ENCODE results near the gene MAMSTR. TPM values are rescaled to one million over a fixed set of nuclear protein-coding genes. Genes with fewer than 3 reads are reported as not detected.

Gene MAMSTR
- total and polyA plus RNA-seq, 8 donors, result 0.46 to 3.6 (median 1.5) TPM; not detected in 3

GRCh38 chr19:48676487-48676886, 43.0 kb downstream of the MAMSTR start:
- Histone ChIP-seq H3K27me3 (no peaks in the 10 kb centered on the region), H3K4me1 (peaks cover 13 to 29% (median 18%) of the 10 kb centered on the region in 4 donors), H3K27ac (peak overlapping the region; percentile 28 to 87 (median 67)), H3K4me3 (no peak overlapping the region), H3K9me3 (no peaks in the 10 kb centered on the region), H3K36me3 (no peaks in the 10 kb centered on the region)
- TF ChIP-seq CTCF (IDR thresholded peaks at IDR 0.05), result no peak
- no peak for TF ChIP-seq EP300 (IDR thresholded peaks at IDR 0.05)
- no peak for TF ChIP-seq POLR2A (IDR thresholded peaks at IDR 0.05)
- no peak for TF ChIP-seq POLR2AphosphoS5 (IDR thresholded peaks at IDR 0.05)
- DNase-seq, result no peak
- intact Hi-C loops (cut with DNase I; ENCODE audit: low total_unique reads), result no loop called here
- WGBS, 5 donors, result 63 to 82% (median 73%) methylated on average over 16 to 17 of the region's 17 CpGs

GRCh38 chr19:48674921-48675824, 44.4 kb downstream of the MAMSTR start:
- WGBS, 5 donors, result 30 to 40% (median 36%) methylated on average over 20 to 28 of the region's 28 CpGs
- DNase-seq, result peak; percentile 88 to 95
- intact Hi-C loops (cut with DNase I; ENCODE audit: low total_unique reads), result no loop called here
- no peaks in the 10 kb centered on the region for H3K27me3 ChIP-seq
- no peaks in the 10 kb centered on the region for H3K36me3 ChIP-seq
- H3K9me3 ChIP-seq, result no peaks in the 10 kb centered on the region
- no peak overlapping the region for H3K4me3 ChIP-seq
- peaks cover 13 to 24% (median 18%) of the 10 kb centered on the region in 4 donors for H3K4me1 ChIP-seq
- TF ChIP-seq EP300 (IDR thresholded peaks at IDR 0.05), result no peak
- no peak for TF ChIP-seq POLR2A (IDR thresholded peaks at IDR 0.05)
- peak in 1 of 3 donors; percentile 59 for TF ChIP-seq POLR2AphosphoS5 (IDR thresholded peaks at IDR 0.05)
- TF ChIP-seq CTCF (IDR thresholded peaks at IDR 0.05), result peak in 5 of 7 experiments; percentile 75 to 92 (median 85)
- peak overlapping the region in 4 of 5 donors; percentile 62 to 87 (median 70) for H3K27ac ChIP-seq

- H3K4me1 ChIP-seq, result peaks cover 13 to 24% (median 18%) of the 10 kb centered on the region in 4 donors
- intact Hi-C loops (cut with DNase I; ENCODE audit: low total_unique reads), result no loop called here
- no peaks in the 10 kb centered on the region for H3K9me3 ChIP-seq
- no peaks in the 10 kb centered on the region for H3K36me3 ChIP-seq
- no peak for TF ChIP-seq POLR2A (IDR thresholded peaks at IDR 0.05)
- TF ChIP-seq EP300 (IDR thresholded peaks at IDR 0.05), result no peak
- TF ChIP-seq CTCF (IDR thresholded peaks at IDR 0.05), result no peak
- no peak for TF ChIP-seq POLR2AphosphoS5 (IDR thresholded peaks at IDR 0.05)
- H3K4me3 ChIP-seq, result no peak overlapping the region
- no peaks in the 10 kb centered on the region for H3K27me3 ChIP-seq
- no peak overlapping the region for H3K27ac ChIP-seq
- no peak for DNase-seq
- 85 to 91% (median 88%) methylated on average over 19 of the region's 19 CpGs for WGBS, 5 donors
Observed at GRCh38 chr19:48674216-48674809, 45.2 kb downstream of the MAMSTR start.

GRCh38 chr19:48673436-48674100, 46.0 kb downstream of the MAMSTR start:
- peaks cover 12 to 19% (median 15%) of the 10 kb centered on the region in 4 donors for H3K4me1 ChIP-seq
- intact Hi-C loops (cut with DNase I; ENCODE audit: low total_unique reads), result no loop called here
- WGBS, 5 donors, result 80 to 81% (median 80%) methylated on average over 25 of the region's 25 CpGs
- no peak overlapping the region for H3K27ac ChIP-seq
- H3K4me3 ChIP-seq, result no peak overlapping the region
- no peaks in the 10 kb centered on the region for H3K9me3 ChIP-seq
- no peak for DNase-seq
- no peak for TF ChIP-seq CTCF (IDR thresholded peaks at IDR 0.05)
- no peak for TF ChIP-seq EP300 (IDR thresholded peaks at IDR 0.05)
- no peak for TF ChIP-seq POLR2AphosphoS5 (IDR thresholded peaks at IDR 0.05)
- no peak for TF ChIP-seq POLR2A (IDR thresholded peaks at IDR 0.05)
- H3K27me3 ChIP-seq, result no peaks in the 10 kb centered on the region
- no peaks in the 10 kb centered on the region for H3K36me3 ChIP-seq

All from stomach (tissue), 9 donors.